ENCODE data around the gene TRIM74.
"Not testable (repeated sequence)": the region's sequence is repeated elsewhere in the genome, so short reads cannot be mapped to it uniquely, and the experiment has no call there.

- TF ChIP-seq CTCF (IDR thresholded peaks at IDR 0.05 in 2 of 3, conservative IDR thresholded peaks at IDR 0.05 in 1 of 3; ENCODE audit: borderline replicate concordance in 1 of 3, insufficient read depth in 1 of 3, low read depth in 2 of 3, low read length in 2 of 3); POLR2A (IDR thresholded peaks at IDR 0.05; ENCODE audit: borderline replicate concordance, extremely low read depth, insufficient read depth, insufficient read length); POLR2AphosphoS5 (IDR thresholded peaks at IDR 0.05; ENCODE audit: low read depth, low read length); ZFX (IDR thresholded peaks at IDR 0.05); EGR1 (IDR thresholded peaks at IDR 0.05; ENCODE audit: low read depth); JUND (IDR thresholded peaks at IDR 0.05); YY1 (IDR thresholded peaks at IDR 0.05; ENCODE audit: extremely low read depth, insufficient replicate concordance, low read depth, low read length); CBX3 (IDR thresholded peaks at IDR 0.05; ENCODE audit: low read depth); ATF3 (IDR thresholded peaks at IDR 0.05); CEBPB (IDR thresholded peaks at IDR 0.05; ENCODE audit: low read depth): not testable (repeated sequence)
These were observed 6.5 kb upstream of the TRIM74 start for GRCh38 chr7:72975656-72976286.
